ENCODE results near the gene CGNL1. TPM values are rescaled to one million over a fixed set of nuclear protein-coding genes. Genes with fewer than 3 reads are reported as not detected.

The CGNL1 gene
- total RNA-seq, 2 donors from 2014 or later, result 16.4 to 29.8 TPM

- TF ChIP-seq CTCF (IDR thresholded peaks at IDR 0.05), result no peak
- Histone ChIP-seq H3K27me3 (no peaks in the 10 kb centered on the region), H3K4me3 (peak overlapping the region; percentile 72 to 81), H3K27ac (peak overlapping the region; percentile 91 to 93), H3K9me3 (no peaks in the 10 kb centered on the region), H3K4me1 (peaks cover 0 to 44% of the 10 kb centered on the region in 2 donors), H3K36me3 (peaks cover 12% of the 10 kb centered on the region)
- DNase-seq (ENCODE audit: low spot score), result no peak
These were observed 216.1 kb downstream of the CGNL1 start for GRCh38 chr15:57592426-57592825.

- H3K27ac ChIP-seq, result peak overlapping the region; percentile 91 to 93
- no peak for DNase-seq (ENCODE audit: low spot score)
- peaks cover 0 to 49% of the 10 kb centered on the region in 2 donors for H3K4me1 ChIP-seq
- H3K4me3 ChIP-seq, result peak overlapping the region; percentile 72 to 81
- peaks cover 12% of the 10 kb centered on the region for H3K36me3 ChIP-seq
- no peak for TF ChIP-seq CTCF (IDR thresholded peaks at IDR 0.05)
- no peaks in the 10 kb centered on the region for H3K27me3 ChIP-seq
- H3K9me3 ChIP-seq, result no peaks in the 10 kb centered on the region
These were observed 216.6 kb downstream of the CGNL1 start for GRCh38 chr15:57592836-57593420.

- no peak for DNase-seq (ENCODE audit: low spot score)
- peak overlapping the region; percentile 72 to 81 for H3K4me3 ChIP-seq
- peaks cover 12% of the 10 kb centered on the region for H3K36me3 ChIP-seq
- no peaks in the 10 kb centered on the region for H3K9me3 ChIP-seq
- no peaks in the 10 kb centered on the region for H3K27me3 ChIP-seq
- peaks cover 0 to 54% of the 10 kb centered on the region in 2 donors for H3K4me1 ChIP-seq
- H3K27ac ChIP-seq, result peak overlapping the region; percentile 91 to 93
- no peak for TF ChIP-seq CTCF (IDR thresholded peaks at IDR 0.05)
These were observed 218.2 kb downstream of the CGNL1 start for GRCh38 chr15:57594479-57594878.

- Histone ChIP-seq H3K4me3 (no peak overlapping the region), H3K27ac (peak overlapping the region; percentile 91 to 93)
These were observed 218.9 kb downstream of the CGNL1 start for GRCh38 chr15:57595011-57595866.

GRCh38 chr15:57596301-57596855 lies 220.1 kb downstream of the CGNL1 start:
- no peaks in the 10 kb centered on the region for H3K9me3 ChIP-seq
- peaks cover 0 to 37% of the 10 kb centered on the region in 2 donors for H3K4me1 ChIP-seq
- H3K36me3 ChIP-seq, result peaks cover 15% of the 10 kb centered on the region
- no peak for TF ChIP-seq CTCF (IDR thresholded peaks at IDR 0.05)
- H3K27ac ChIP-seq, result peak overlapping the region; percentile 91 to 93
- H3K27me3 ChIP-seq, result no peaks in the 10 kb centered on the region
- DNase-seq (ENCODE audit: low spot score), result no peak
- H3K4me3 ChIP-seq, result no peak overlapping the region

More at GRCh38 chr15:57595011-57595866, 218.9 kb downstream of the CGNL1 start:
- peaks cover 0 to 47% of the 10 kb centered on the region in 2 donors for H3K4me1 ChIP-seq
- no peaks in the 10 kb centered on the region for H3K9me3 ChIP-seq
- H3K27me3 ChIP-seq, result no peaks in the 10 kb centered on the region
- DNase-seq (ENCODE audit: low spot score), result no peak
- TF ChIP-seq CTCF (IDR thresholded peaks at IDR 0.05), result no peak
- H3K36me3 ChIP-seq, result peaks cover 12% of the 10 kb centered on the region
